Testis (tissue), 3 donors: ENCODE measurements around the gene SLC6A8. TPM values are rescaled to one million over a fixed set of nuclear protein-coding genes. Genes with fewer than 3 reads are reported as not detected.
A peak's percentile ranks its signal among the peaks of the same experiment; 100 is the strongest.
"Not testable (repeated sequence)": the region's sequence is repeated elsewhere in the genome, so short reads cannot be mapped to it uniquely, and the experiment has no call there.

Experiments
- DNase-seq: peaks from one replicate; pipeline ENCODE4 v3.0.0-alpha.2; 2019
- H3K27ac ChIP-seq, 2 donors: fragments of 200-600 bp; sonication (generic); one replicate each; pipeline ENCODE4 v1.5.1; 2019
- H3K27me3 ChIP-seq: fragments of 200-600 bp; sonication (generic); one replicate; pipeline ENCODE4 v1.5.1; 2019
- H3K36me3 ChIP-seq: fragments of 200-600 bp; sonication (generic); one replicate; pipeline ENCODE4 v1.5.1; 2017; ENCODE audit warnings: low read depth; ENCODE audit errors: missing control alignments
- H3K4me1 ChIP-seq: fragments of 200-600 bp; sonication (generic); one replicate; pipeline ENCODE4 v1.5.1; 2019
- H3K4me3 ChIP-seq, 2 donors: fragments of 200-600 bp; sonication (generic); one replicate each; pipeline ENCODE4 v1.5.1; 2017 to 2019
- H3K9me3 ChIP-seq: fragments of 200-600 bp; sonication (generic); one replicate; pipeline ENCODE4 v1.5.1; 2017
- POLR2A ChIP-seq: fragments of 450-650 bp; IDR thresholded peaks from one replicate; pipeline ENCODE4 v1.6.1; 2017; ENCODE audit warnings: antibody characterized with exemption, mild to moderate bottlenecking, moderate library complexity
- WGBS, 2 donors: methylation state at CpG; one replicate each; pipeline ENCODE4 v1.1.5; 2018; 5-methylcytosine and 5-hydroxymethylcytosine counted together
- intact Hi-C: fragments of 100-400 bp; cut with DNase I; formaldehyde crosslinking; loops from one replicate; pipeline ENCODE4 v1.15.1; 2023; ENCODE audit warnings: low total_unique reads
- polyA plus RNA-seq: library from polyadenylated mRNA; stranded (reverse); fragments of 350-450 nt; fragmentation: Illumina TruSeq; extraction: RNeasy Lipid Tissue Mini Kit (QIAGEN cat#74804); gene quantifications from one replicate; pipeline ENCODE4 v1.2.3, GENCODE V29; 2014; ENCODE audit warnings: low read depth, low replicate concordance; ENCODE audit not compliant: insufficient read depth
- total RNA-seq, 2 donors: library from RNA; depleted of rRNA; stranded (reverse); fragments of >200 nt; gene quantifications; one replicate each; pipeline ENCODE4 v1.2.3, GENCODE V29; 2016
- TF ChIP-seq, protein P1 (sequence below), 3 experiments: fragments of 450-650 bp in 2 of 3; fragments of 200-600 bp in 1 of 3; sonication (generic) in 1 of 3; IDR thresholded peaks; one replicate each; pipeline ENCODE4 v1.5.1; 2016 to 2019; ENCODE audit warnings: antibody characterized with exemption in 3 of 3, mild to moderate bottlenecking in 2 of 3, moderate library complexity in 1 of 3

SLC6A8 gene
- total and polyA plus RNA-seq, 3 donors from 2014 or later = 73.5 to 107 (median 91.3) TPM

DNA sequence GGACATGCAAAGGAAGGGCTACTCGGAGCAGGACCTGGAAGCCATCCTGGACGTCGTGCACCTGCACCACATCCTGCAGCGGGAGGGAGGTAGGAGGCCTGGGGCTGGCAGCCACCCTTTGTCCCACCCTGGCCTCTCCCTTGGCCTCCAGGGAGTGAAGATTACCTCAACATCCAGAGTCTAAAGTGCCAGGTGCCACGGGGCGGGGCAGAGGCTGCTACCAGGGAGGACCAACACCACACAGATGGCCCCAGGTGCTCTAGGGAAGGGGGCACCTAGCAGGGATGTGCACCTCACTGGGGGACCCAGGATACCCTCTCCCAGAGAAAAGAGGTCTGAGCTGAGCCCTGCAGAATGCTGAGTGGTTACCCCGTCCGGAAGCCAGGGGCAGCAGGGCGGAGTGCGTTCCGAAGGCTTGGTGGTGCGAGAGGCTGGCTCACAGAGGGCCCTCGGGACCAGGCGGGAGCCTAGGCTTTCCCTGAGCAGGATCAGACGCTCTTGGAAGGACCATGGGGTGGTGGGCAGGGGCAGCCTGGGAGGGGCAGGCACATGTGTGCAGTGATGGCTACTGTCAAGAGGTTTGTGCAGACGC is 53.0 kb downstream of the SLC6A8 start:
- Histone ChIP-seq H3K4me1 (peaks cover 4% of the 10 kb centered on the region), H3K4me3 (no peak overlapping the region), H3K36me3 (no peaks in the 10 kb centered on the region), H3K27ac (no peak overlapping the region), H3K27me3 (no peaks in the 10 kb centered on the region), H3K9me3 (no peaks in the 10 kb centered on the region)
- WGBS, 2 donors = 62% methylated on average over 6 of the region's 16 CpGs; no CpG with 5 or more reads in 1 of the 2 donors
- intact Hi-C loops = no loop called here
- TF ChIP-seq, protein P1, sequence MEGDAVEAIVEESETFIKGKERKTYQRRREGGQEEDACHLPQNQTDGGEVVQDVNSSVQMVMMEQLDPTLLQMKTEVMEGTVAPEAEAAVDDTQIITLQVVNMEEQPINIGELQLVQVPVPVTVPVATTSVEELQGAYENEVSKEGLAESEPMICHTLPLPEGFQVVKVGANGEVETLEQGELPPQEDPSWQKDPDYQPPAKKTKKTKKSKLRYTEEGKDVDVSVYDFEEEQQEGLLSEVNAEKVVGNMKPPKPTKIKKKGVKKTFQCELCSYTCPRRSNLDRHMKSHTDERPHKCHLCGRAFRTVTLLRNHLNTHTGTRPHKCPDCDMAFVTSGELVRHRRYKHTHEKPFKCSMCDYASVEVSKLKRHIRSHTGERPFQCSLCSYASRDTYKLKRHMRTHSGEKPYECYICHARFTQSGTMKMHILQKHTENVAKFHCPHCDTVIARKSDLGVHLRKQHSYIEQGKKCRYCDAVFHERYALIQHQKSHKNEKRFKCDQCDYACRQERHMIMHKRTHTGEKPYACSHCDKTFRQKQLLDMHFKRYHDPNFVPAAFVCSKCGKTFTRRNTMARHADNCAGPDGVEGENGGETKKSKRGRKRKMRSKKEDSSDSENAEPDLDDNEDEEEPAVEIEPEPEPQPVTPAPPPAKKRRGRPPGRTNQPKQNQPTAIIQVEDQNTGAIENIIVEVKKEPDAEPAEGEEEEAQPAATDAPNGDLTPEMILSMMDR (IDR thresholded peaks at IDR 0.05) = no peak
- TF ChIP-seq POLR2A = no peak
- no peak for DNase-seq

DNA sequence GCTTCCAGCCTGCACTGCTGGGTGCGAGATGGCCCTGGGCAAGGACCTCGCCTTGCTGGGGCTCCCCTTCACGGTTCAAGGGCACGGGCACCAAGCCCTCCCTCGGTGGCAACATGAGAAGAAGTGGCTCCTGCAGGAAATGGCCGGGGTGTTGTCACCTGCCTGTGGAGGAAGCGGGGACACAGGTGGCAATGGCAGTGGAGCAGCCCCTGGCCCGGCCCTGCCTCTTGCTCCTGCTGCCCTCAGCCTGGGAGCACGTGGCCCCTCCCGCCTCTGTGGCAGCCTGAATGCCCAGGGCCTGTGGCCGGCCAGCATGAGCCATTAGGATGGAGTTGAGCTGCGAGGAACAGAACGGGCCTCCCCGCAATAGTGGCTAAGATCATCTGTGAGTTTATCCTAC is 53.7 kb downstream of the SLC6A8 start:
- H3K4me1 ChIP-seq = peaks cover 4% of the 10 kb centered on the region
- 89% methylated on average over 12 of the region's 14 CpGs; no CpG with 5 or more reads in 1 of the 2 donors for WGBS, 2 donors
- no peaks in the 10 kb centered on the region for H3K9me3 ChIP-seq
- no peak overlapping the region for H3K4me3 ChIP-seq
- no peak overlapping the region for H3K27ac ChIP-seq
- no peaks in the 10 kb centered on the region for H3K27me3 ChIP-seq
- no peaks in the 10 kb centered on the region for H3K36me3 ChIP-seq
- intact Hi-C loops = no loop called here
- no peak for DNase-seq
- TF ChIP-seq POLR2A = no peak
- TF ChIP-seq, protein P1 (IDR thresholded peaks at IDR 0.05) = no peak

DNA sequence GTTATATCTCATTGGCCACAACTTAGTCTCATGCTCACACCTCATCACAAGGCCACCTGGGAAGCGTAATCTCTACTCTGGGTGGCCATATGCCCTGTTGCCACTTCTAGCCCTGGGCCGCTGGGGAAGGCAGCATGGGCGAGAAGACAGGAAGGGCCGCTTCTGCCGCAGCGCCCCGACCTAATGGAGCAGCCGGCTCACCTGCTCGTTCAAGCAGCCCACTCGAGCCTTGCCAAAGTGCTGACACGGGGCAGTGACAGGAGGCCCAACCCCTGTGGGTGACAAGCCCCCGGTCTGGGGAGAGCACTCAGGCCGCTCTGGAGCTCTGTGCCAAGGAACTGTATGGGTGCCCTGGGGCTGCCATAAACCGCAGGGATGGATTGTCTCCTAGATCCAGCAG is 54.4 kb downstream of the SLC6A8 start:
- H3K27ac ChIP-seq, H3K27me3 ChIP-seq, DNase-seq, H3K36me3 ChIP-seq, H3K9me3 ChIP-seq, H3K4me3 ChIP-seq, H3K4me1 ChIP-seq, intact Hi-C loops: not testable (repeated sequence)
- 90 to 97% methylated on average over 2 to 13 of the region's 14 CpGs for WGBS, 2 donors

DNA sequence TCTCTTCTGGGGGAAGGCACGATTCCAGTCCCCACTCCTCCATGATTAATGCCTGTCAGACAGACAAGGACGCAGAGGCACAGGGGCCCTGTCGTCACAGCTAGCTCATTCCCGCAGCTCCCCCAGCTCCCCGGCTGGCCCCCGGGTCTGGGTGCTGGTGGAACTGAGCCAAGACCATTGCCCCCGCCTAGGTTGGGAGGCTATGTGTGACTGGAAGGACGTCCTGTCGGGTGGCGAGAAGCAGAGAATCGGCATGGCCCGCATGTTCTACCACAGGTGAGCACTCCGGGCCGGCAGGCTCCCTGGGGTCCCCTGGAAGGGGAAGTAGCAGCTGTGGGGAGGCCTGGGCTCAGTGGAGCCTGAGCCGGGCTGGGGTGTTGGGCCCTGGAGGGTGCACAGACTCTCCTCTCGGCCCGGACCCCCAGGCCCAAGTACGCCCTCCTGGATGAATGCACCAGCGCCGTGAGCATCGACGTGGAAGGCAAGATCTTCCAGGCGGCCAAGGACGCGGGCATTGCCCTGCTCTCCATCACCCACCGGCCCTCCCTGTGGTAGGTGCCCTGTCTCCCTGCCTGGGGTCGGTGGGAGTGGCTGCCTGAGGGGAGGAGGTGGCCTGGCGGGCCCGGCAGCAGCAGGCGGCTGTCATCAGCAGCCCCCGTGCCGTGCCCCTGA is 55.2 kb downstream of the SLC6A8 start:
- intact Hi-C loops, H3K27ac ChIP-seq: not testable (repeated sequence)

DNA sequence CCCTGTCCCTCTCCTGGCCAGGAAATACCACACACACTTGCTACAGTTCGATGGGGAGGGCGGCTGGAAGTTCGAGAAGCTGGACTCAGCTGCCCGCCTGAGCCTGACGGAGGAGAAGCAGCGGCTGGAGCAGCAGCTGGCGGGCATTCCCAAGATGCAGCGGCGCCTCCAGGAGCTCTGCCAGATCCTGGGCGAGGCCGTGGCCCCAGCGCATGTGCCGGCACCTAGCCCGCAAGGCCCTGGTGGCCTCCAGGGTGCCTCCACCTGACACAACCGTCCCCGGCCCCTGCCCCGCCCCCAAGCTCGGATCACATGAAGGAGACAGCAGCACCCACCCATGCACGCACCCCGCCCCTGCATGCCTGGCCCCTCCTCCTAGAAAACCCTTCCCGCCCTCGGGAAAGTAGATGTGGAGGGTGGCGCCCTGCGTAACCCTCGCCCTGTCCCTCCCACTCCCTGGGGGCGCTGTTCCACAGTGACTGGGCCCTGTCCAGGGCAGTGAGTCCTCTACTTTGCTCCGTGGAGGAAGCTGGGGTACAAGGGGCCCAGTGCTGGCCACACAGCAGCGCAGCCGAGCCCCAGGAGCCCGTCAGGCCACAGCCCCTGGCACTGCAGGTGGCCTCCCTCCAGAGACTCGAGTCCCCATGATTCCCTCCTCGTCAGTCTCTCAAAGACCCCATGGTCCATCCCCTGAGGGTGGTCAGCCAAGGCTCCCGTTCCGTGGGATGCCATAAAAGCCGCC is 55.9 kb downstream of the SLC6A8 start:
- H3K27me3 ChIP-seq, H3K4me1 ChIP-seq, H3K4me3 ChIP-seq, H3K9me3 ChIP-seq, H3K36me3 ChIP-seq, intact Hi-C loops: not testable (repeated sequence)
- peak; percentile 84 for DNase-seq
- peak overlapping the region in 1 of 2 donors; percentile 50 for H3K27ac ChIP-seq
- 51 to 70% methylated on average over 2 to 12 of the region's 35 CpGs for WGBS, 2 donors

More for the DNA sequence above, 55.2 kb downstream of the SLC6A8 start:
- 60% methylated on average over 18 of the region's 32 CpGs; no CpG with 5 or more reads in 1 of the 2 donors for WGBS, 2 donors
- not testable (repeated sequence) for H3K9me3 ChIP-seq, DNase-seq, H3K4me1 ChIP-seq, H3K36me3 ChIP-seq, H3K4me3 ChIP-seq, H3K27me3 ChIP-seq
